K562 (cell line): ENCODE data around the gene OR9Q1.

Experiments used
- CTCF ChIP-seq, 3 experiments: IDR thresholded peaks in 2 of 3; conservative IDR thresholded peaks in 1 of 3; 2 replicates each; pipeline ENCODE4 v1.5.1; 2011 to 2012; ENCODE audit warnings: low read length in 3 of 3, mild to moderate bottlenecking in 3 of 3, control low read depth in 2 of 3, improper control_type of control experiment in 1 of 3, inconsistent platforms in 1 of 3, low read depth in 1 of 3, mixed read lengths in 1 of 3, moderate library complexity in 1 of 3; ENCODE audit not compliant: insufficient read depth in 2 of 3
- RB1 ChIP-seq: fragments of 450-650 bp; IDR thresholded peaks from 2 replicates; pipeline ENCODE4 v1.6.1; 2017; ENCODE audit warnings: low read depth, mild to moderate bottlenecking
- RFX1 ChIP-seq: fragments of 450-650 bp; IDR thresholded peaks from 2 replicates; pipeline ENCODE4 v1.6.1; 2016; ENCODE audit warnings: mild to moderate bottlenecking, moderate library complexity
- TAF7 ChIP-seq: fragments of 450-650 bp; IDR thresholded peaks from 2 replicates; pipeline ENCODE4 v1.6.1; 2016; ENCODE audit warnings: missing genetic modification characterization, missing compliant biosample characterization

GRCh38 chr11:58070585-58070984 is 46.9 kb downstream of the OR9Q1 start:
- no peak for TF ChIP-seq CTCF (IDR thresholded peaks at IDR 0.05 in 2 of 3, conservative IDR thresholded peaks at IDR 0.05 in 1 of 3; ENCODE audit: insufficient read depth in 2 of 3, low read depth in 1 of 3, low read length in 3 of 3)
- no peak for TF ChIP-seq TAF7 (tag)
- no peak for TF ChIP-seq RFX1
- no peak for TF ChIP-seq RB1
